GM23248 (cell line): ENCODE results near the gene SNAP91.

Experiments used
- EZH2 ChIP-seq: fragments of 200-600 bp; sonication (generic); IDR thresholded peaks from 2 replicates; pipeline ENCODE4 v1.6.1; 2018; ENCODE audit warnings: antibody characterized with exemption, mild to moderate bottlenecking; ENCODE audit not compliant: insufficient read depth, poor library complexity, severe bottlenecking
- EZH2phosphoT487 ChIP-seq: fragments of 200-600 bp; sonication (generic); IDR thresholded peaks from 2 replicates; pipeline ENCODE4 v1.6.1; 2018; ENCODE audit warnings: antibody characterized with exemption, moderate library complexity, mild to moderate bottlenecking, low read depth; ENCODE audit not compliant: insufficient read depth

- TF ChIP-seq EZH2phosphoT487 (no peak), EZH2 (no peak)
These were observed 8.9 kb upstream of the SNAP91 start for GRCh38 chr6:83717809-83718208.
